Calu3 (cell line): ENCODE results near the gene EPN3. TPM values are rescaled to one million over a fixed set of nuclear protein-coding genes. Genes with fewer than 3 reads are reported as not detected.
A peak's percentile ranks its signal among the peaks of the same experiment; 100 is the strongest.

ENCODE experiments used
- BruUV-seq: library from RNA; stranded (reverse); fragments of 400-500 nt; replicated peaks from 2 replicates; lab custom pipeline; 2021; lab: Mats Ljungman, UMichigan
- CTCF ChIA-PET: fragments of 300-600 bp; sonication (Branson Sonifier 250); formaldehyde crosslinking; loops from one replicate; lab custom pipeline; 2022; ENCODE audit warnings: antibody characterized with exemption; lab: Charles Lee
- DNase-seq: peaks from one replicate; pipeline ENCODE4 v3.0.0; 2022
- H3K27ac Mint-ChIP-seq: one replicate; pipeline ENCODE4 v1.8.0; 2022; ENCODE audit warnings: mixed read lengths; ENCODE audit not compliant: unreplicated experiment
- H3K27me3 Mint-ChIP-seq: one replicate; pipeline ENCODE4 v1.8.0; 2022; ENCODE audit warnings: mixed read lengths; ENCODE audit not compliant: unreplicated experiment
- H3K36me3 Mint-ChIP-seq: one replicate; pipeline ENCODE4 v1.8.0; 2022; ENCODE audit warnings: mild to moderate bottlenecking, moderate library complexity, mixed read lengths; ENCODE audit not compliant: insufficient read depth, unreplicated experiment
- H3K4me1 Mint-ChIP-seq: one replicate; pipeline ENCODE4 v1.8.0; 2022; ENCODE audit warnings: mild to moderate bottlenecking, low read depth, mixed read lengths; ENCODE audit not compliant: unreplicated experiment
- H3K4me3 Mint-ChIP-seq: one replicate; pipeline ENCODE4 v1.8.0; 2022; ENCODE audit warnings: mild to moderate bottlenecking, low read depth, moderate library complexity, mixed read lengths; ENCODE audit not compliant: unreplicated experiment
- H3K9me3 Mint-ChIP-seq: one replicate; pipeline ENCODE4 v1.8.0; 2022; ENCODE audit warnings: low read depth, mixed read lengths; ENCODE audit not compliant: unreplicated experiment
- CTCF ChIP-seq: fragments of 200-600 bp; IDR thresholded peaks from one replicate; pipeline ENCODE4 v1.8.0; 2022; ENCODE audit warnings: antibody characterized with exemption; ENCODE audit not compliant: unreplicated experiment
- intact Hi-C: fragments of 100-400 bp; cut with micrococcal nuclease; formaldehyde crosslinking; loops from one replicate; pipeline ENCODE4 v1.10.0; 2022; ENCODE audit not compliant: unreplicated experiment
- total RNA-seq: library from RNA; stranded (reverse); gene quantifications from 2 replicates; pipeline ENCODE4 v1.2.3, GENCODE V29; 2022

EPN3 gene
- total RNA-seq, 1 experiment from 2014 or later = 41.9 TPM

GRCh38 chr17:50505591-50506130 lies 26.9 kb upstream of the EPN3 start:
- Mint-ChIP-seq H3K36me3 (peaks cover 9% of the 10 kb centered on the region), H3K4me3 (no peak overlapping the region), H3K27me3 (peaks cover 19% of the 10 kb centered on the region), H3K9me3 (no peaks in the 10 kb centered on the region), H3K4me1 (peaks cover 12% of the 10 kb centered on the region), H3K27ac (no peak overlapping the region)
- CTCF ChIA-PET = interaction anchor here (0.6 to 1.1 kb wide), 2 partner anchors 19 to 27 kb away, joined by 3 read pairs; no protein-coding TSS in a partner anchor
- no peak for DNase-seq
- no peak for TF ChIP-seq CTCF
- intact Hi-C loops = no loop called here
- BruUV-seq = no TSS peak

- BruUV-seq = no TSS peak
- no peak for DNase-seq
- intact Hi-C loops = no loop called here
- CTCF ChIA-PET = interaction anchor here (0.7 to 1.1 kb wide), 2 partner anchors 19 to 26 kb away, joined by 3 read pairs; partner anchors contain the start of gene EPN3
- Mint-ChIP-seq H3K9me3 (no peaks in the 10 kb centered on the region), H3K27ac (no peak overlapping the region), H3K4me1 (peaks cover 18% of the 10 kb centered on the region), H3K4me3 (no peak overlapping the region), H3K36me3 (peaks cover 9% of the 10 kb centered on the region), H3K27me3 (peaks cover 19% of the 10 kb centered on the region)
- no peak for TF ChIP-seq CTCF
These were observed 26.2 kb upstream of the EPN3 start for GRCh38 chr17:50506298-50506697.

- Mint-ChIP-seq H3K4me1 (peaks cover 28% of the 10 kb centered on the region), H3K36me3 (peaks cover 9% of the 10 kb centered on the region), H3K4me3 (peak within 1 kb of the TSS; percentile 76), H3K9me3 (no peaks in the 10 kb centered on the region), H3K27me3 (peaks cover 17% of the 10 kb centered on the region), H3K27ac (no peak within 1 kb of the TSS)
- TF ChIP-seq CTCF = no peak
- DNase-seq = peak; percentile 88
- intact Hi-C loops = no loop called here
- BruUV-seq = no TSS peak
- CTCF ChIA-PET = no interaction called here
These were observed 24.5 kb upstream of the EPN3 start, which contains the start of gene MYCBPAP for GRCh38 chr17:50507871-50508572. MYCBPAP (plus strand) TSS chr17:50508439; CDS start chr17:50508675, 236 bp downstream.

GRCh38 chr17:50508573-50509460 lies 23.7 kb upstream of the EPN3 start:
- peaks cover 9% of the 10 kb centered on the region for H3K27me3 Mint-ChIP-seq
- intact Hi-C loops = no loop called here
- peaks cover 9% of the 10 kb centered on the region for H3K36me3 Mint-ChIP-seq
- peaks cover 28% of the 10 kb centered on the region for H3K4me1 Mint-ChIP-seq
- no TSS peak for BruUV-seq
- no peak for DNase-seq
- CTCF ChIA-PET = no interaction called here
- peak; percentile 42 for TF ChIP-seq CTCF
- no peaks in the 10 kb centered on the region for H3K9me3 Mint-ChIP-seq
- peak overlapping the region; percentile 76 for H3K4me3 Mint-ChIP-seq
- no peak overlapping the region for H3K27ac Mint-ChIP-seq
